ENCODE data around the gene PLEKHJ1. TPM values are rescaled to one million over a fixed set of nuclear protein-coding genes. Genes with fewer than 3 reads are reported as not detected.
A peak's percentile ranks its signal among the peaks of the same experiment; 100 is the strongest.

Gene PLEKHJ1
- total RNA-seq, 1 donor from 2014 or later, result 107 TPM

- peaks cover 29% of the 10 kb centered on the region for H3K4me1 Mint-ChIP-seq (ENCODE audit: unreplicated experiment)
Observed at GRCh38 chr19:2244486-2244885, 8.4 kb upstream of the PLEKHJ1 start.

GRCh38 chr19:2244125-2244411, 7.9 kb upstream of the PLEKHJ1 start:
- Mint-ChIP-seq H3K27ac (no peak overlapping the region), H3K9me3 (no peaks in the 10 kb centered on the region), H3K4me1 (ENCODE audit: unreplicated experiment) (peaks cover 32% of the 10 kb centered on the region), H3K4me3 (no peak overlapping the region), H3K36me3 (no peaks in the 10 kb centered on the region), H3K27me3 (no peaks in the 10 kb centered on the region)
- TF ChIP-seq, protein P1, sequence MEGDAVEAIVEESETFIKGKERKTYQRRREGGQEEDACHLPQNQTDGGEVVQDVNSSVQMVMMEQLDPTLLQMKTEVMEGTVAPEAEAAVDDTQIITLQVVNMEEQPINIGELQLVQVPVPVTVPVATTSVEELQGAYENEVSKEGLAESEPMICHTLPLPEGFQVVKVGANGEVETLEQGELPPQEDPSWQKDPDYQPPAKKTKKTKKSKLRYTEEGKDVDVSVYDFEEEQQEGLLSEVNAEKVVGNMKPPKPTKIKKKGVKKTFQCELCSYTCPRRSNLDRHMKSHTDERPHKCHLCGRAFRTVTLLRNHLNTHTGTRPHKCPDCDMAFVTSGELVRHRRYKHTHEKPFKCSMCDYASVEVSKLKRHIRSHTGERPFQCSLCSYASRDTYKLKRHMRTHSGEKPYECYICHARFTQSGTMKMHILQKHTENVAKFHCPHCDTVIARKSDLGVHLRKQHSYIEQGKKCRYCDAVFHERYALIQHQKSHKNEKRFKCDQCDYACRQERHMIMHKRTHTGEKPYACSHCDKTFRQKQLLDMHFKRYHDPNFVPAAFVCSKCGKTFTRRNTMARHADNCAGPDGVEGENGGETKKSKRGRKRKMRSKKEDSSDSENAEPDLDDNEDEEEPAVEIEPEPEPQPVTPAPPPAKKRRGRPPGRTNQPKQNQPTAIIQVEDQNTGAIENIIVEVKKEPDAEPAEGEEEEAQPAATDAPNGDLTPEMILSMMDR (conservative IDR thresholded peaks at IDR 0.05), result no peak
- no peak for DNase-seq (ENCODE audit: extremely low spot score, unreplicated experiment)

More at GRCh38 chr19:2244486-2244885, 8.4 kb upstream of the PLEKHJ1 start:
- Mint-ChIP-seq H3K27ac (no peak overlapping the region), H3K27me3 (no peaks in the 10 kb centered on the region), H3K36me3 (no peaks in the 10 kb centered on the region), H3K4me3 (no peak overlapping the region), H3K9me3 (no peaks in the 10 kb centered on the region)
- DNase-seq (ENCODE audit: extremely low spot score, unreplicated experiment), result no peak
- TF ChIP-seq, protein P1 (conservative IDR thresholded peaks at IDR 0.05), result no peak

- no peak for DNase-seq (ENCODE audit: extremely low spot score, unreplicated experiment)
Observed at GRCh38 chr19:2243274-2244124, 7.4 kb upstream of the PLEKHJ1 start.

DNA sequence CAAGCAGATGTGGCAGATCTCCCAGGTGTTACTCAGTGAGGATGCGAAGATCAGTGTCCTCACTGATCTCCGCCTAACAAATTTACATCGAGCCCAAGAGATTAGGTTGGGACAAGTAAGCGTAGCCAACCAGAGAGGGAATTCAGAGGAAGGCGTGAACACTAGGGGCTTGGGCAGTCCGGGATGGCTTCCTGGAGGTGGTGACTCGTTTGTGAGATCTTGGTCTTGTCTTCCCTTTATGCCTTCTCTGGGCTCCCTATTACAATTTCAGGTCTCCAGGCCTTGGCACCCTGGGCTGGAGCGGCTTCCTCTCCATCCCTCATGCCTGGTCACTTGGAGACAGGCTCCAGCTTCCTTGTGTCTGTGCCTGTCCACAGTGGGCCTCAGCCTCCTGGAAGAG, 6.7 kb upstream of the PLEKHJ1 start:
- no peaks in the 10 kb centered on the region for H3K27me3 Mint-ChIP-seq

More at GRCh38 chr19:2243274-2244124, 7.4 kb upstream of the PLEKHJ1 start:
- no peaks in the 10 kb centered on the region for H3K9me3 Mint-ChIP-seq
- no peak overlapping the region for H3K4me3 Mint-ChIP-seq
- TF ChIP-seq, protein P1 (conservative IDR thresholded peaks at IDR 0.05), result no peak
- no peaks in the 10 kb centered on the region for H3K36me3 Mint-ChIP-seq
- peaks cover 36% of the 10 kb centered on the region for H3K4me1 Mint-ChIP-seq (ENCODE audit: unreplicated experiment)
- H3K27me3 Mint-ChIP-seq, result no peaks in the 10 kb centered on the region
- no peak overlapping the region for H3K27ac Mint-ChIP-seq

GRCh38 chr19:2242092-2242537, 6.0 kb upstream of the PLEKHJ1 start:
- DNase-seq (ENCODE audit: extremely low spot score, unreplicated experiment), result no peak
- Mint-ChIP-seq H3K4me3 (no peak overlapping the region), H3K9me3 (no peaks in the 10 kb centered on the region), H3K27ac (peak overlapping the region; percentile 64), H3K27me3 (no peaks in the 10 kb centered on the region), H3K36me3 (no peaks in the 10 kb centered on the region), H3K4me1 (ENCODE audit: unreplicated experiment) (peaks cover 40% of the 10 kb centered on the region)
- TF ChIP-seq, protein P1 (conservative IDR thresholded peaks at IDR 0.05), result no peak

More for the DNA sequence above, 6.7 kb upstream of the PLEKHJ1 start:
- Mint-ChIP-seq H3K4me1 (ENCODE audit: unreplicated experiment) (peaks cover 40% of the 10 kb centered on the region), H3K27ac (peak overlapping the region; percentile 64), H3K9me3 (no peaks in the 10 kb centered on the region), H3K4me3 (no peak overlapping the region), H3K36me3 (no peaks in the 10 kb centered on the region)
- TF ChIP-seq, protein P1 (conservative IDR thresholded peaks at IDR 0.05), result no peak
- no peak for DNase-seq (ENCODE audit: extremely low spot score, unreplicated experiment)

Data from type B pancreatic cell (in vitro differentiated cells).